Measurements from ENCODE around the gene MIP. TPM values are rescaled to one million over a fixed set of nuclear protein-coding genes. Genes with fewer than 3 reads are reported as not detected.

The MIP gene
- total RNA-seq, 1 experiment from 2014 or later = not detected

DNA sequence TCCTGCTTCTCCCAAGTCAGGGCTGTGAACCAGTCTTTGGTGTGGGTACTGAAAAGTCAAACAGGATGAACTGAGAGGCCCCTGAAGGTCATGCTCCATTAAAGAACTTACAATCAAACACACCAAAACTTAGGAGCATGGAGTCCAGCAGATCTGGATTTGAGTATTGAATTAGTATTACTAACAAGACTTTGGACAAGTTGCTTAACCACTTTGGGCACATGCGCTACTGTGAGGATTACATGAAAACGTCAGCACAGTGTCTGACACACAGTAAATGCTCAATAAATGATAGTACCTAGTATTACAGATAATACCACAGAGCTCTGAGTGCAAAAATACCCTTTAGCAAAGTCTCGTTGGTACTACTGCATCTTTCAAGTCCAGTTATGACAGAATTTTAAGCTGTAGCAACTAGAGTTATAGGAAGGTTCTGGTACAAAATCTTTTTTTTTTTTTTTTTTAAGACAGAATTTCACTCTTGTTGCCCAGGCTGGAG lies 28.5 kb downstream of the MIP start:
- Mint-ChIP-seq H3K4me1 (ENCODE audit: low read depth, unreplicated experiment) (no peaks in the 10 kb centered on the region), H3K36me3 (ENCODE audit: insufficient read depth, unreplicated experiment) (peaks cover 21% of the 10 kb centered on the region), H3K27ac (ENCODE audit: unreplicated experiment) (no peak overlapping the region), H3K9me3 (ENCODE audit: unreplicated experiment) (no peaks in the 10 kb centered on the region), H3K27me3 (ENCODE audit: insufficient read depth, unreplicated experiment) (no peaks in the 10 kb centered on the region), H3K4me3 (ENCODE audit: unreplicated experiment) (no peak overlapping the region)
- H3K36me3 ChIP-seq (ENCODE audit: control insufficient read depth, insufficient read depth, low read length) = peaks cover 1% of the 10 kb centered on the region; the same call in 1 of the 2 replicates
- H3K4me3 ChIP-seq (ENCODE audit: low read depth, low read length) = no peak overlapping the region
- no TSS peak for BruUV-seq (replicated peaks)
- no peaks in the 10 kb centered on the region for H3K4me1 ChIP-seq
- CTCF ChIA-PET = no interaction called here
- TF ChIP-seq, protein P1, sequence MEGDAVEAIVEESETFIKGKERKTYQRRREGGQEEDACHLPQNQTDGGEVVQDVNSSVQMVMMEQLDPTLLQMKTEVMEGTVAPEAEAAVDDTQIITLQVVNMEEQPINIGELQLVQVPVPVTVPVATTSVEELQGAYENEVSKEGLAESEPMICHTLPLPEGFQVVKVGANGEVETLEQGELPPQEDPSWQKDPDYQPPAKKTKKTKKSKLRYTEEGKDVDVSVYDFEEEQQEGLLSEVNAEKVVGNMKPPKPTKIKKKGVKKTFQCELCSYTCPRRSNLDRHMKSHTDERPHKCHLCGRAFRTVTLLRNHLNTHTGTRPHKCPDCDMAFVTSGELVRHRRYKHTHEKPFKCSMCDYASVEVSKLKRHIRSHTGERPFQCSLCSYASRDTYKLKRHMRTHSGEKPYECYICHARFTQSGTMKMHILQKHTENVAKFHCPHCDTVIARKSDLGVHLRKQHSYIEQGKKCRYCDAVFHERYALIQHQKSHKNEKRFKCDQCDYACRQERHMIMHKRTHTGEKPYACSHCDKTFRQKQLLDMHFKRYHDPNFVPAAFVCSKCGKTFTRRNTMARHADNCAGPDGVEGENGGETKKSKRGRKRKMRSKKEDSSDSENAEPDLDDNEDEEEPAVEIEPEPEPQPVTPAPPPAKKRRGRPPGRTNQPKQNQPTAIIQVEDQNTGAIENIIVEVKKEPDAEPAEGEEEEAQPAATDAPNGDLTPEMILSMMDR (IDR thresholded peaks at IDR 0.05; ENCODE audit: insufficient read depth in 1 of 2, low read depth in 1 of 2, low read length in 1 of 2, severe bottlenecking in 1 of 2, unreplicated experiment in 1 of 2) = no peak
- intact Hi-C loops (cut with micrococcal nuclease; ENCODE audit: unreplicated experiment) = no loop called here
- no peak for DNase-seq
- POLR2A ChIA-PET = no interaction called here
- no peaks in the 10 kb centered on the region for H3K9me3 ChIP-seq
- H3K27me3 ChIP-seq (replicated peaks; ENCODE audit: control insufficient read depth, insufficient read depth, low read length) = no peaks in the 10 kb centered on the region

DNA sequence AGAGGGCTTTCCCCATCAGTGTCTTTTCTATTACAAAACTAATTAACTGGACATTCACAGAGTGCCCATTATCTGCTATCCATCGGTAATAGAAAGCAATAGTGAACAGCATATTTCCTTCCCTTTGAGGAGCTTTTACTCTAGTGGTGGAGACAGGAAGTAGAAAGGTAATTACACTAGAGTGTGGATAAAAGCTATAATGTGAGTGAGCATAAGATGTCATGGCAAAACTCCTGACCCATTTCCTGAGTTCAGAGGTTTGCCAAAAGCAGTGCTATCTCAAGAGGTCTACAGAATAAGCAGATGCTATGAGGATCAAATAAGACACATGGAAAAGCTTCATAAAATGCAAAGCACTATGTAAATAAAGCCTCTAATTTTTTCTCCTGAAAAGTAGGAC lies 29.3 kb downstream of the MIP start:
- no peak for DNase-seq
- intact Hi-C loops (cut with micrococcal nuclease; ENCODE audit: unreplicated experiment) = no loop called here
- BruUV-seq (replicated peaks) = no TSS peak
- Histone ChIP-seq H3K4me3 (ENCODE audit: low read depth, low read length) (no peak overlapping the region), H3K4me1 (no peaks in the 10 kb centered on the region), H3K9me3 (no peaks in the 10 kb centered on the region), H3K36me3 (ENCODE audit: control insufficient read depth, insufficient read depth, low read length) (peaks cover 1% of the 10 kb centered on the region; the same call in 1 of the 2 replicates), H3K27me3 (replicated peaks; ENCODE audit: control insufficient read depth, insufficient read depth, low read length) (no peaks in the 10 kb centered on the region)
- H3K27ac Mint-ChIP-seq (ENCODE audit: unreplicated experiment) = no peak overlapping the region
- no peaks in the 10 kb centered on the region for H3K27me3 Mint-ChIP-seq (ENCODE audit: insufficient read depth, unreplicated experiment)
- H3K4me3 Mint-ChIP-seq (ENCODE audit: unreplicated experiment) = no peak overlapping the region
- TF ChIP-seq, protein P1 (IDR thresholded peaks at IDR 0.05; ENCODE audit: insufficient read depth in 1 of 2, low read depth in 1 of 2, low read length in 1 of 2, severe bottlenecking in 1 of 2, unreplicated experiment in 1 of 2) = no peak
- no peaks in the 10 kb centered on the region for H3K4me1 Mint-ChIP-seq (ENCODE audit: low read depth, unreplicated experiment)
- ChIA-PET CTCF (interaction anchor here (0.6 kb wide), 1 partner anchor 14 kb away, joined by 4 read pairs; no protein-coding TSS in a partner anchor), POLR2A (no interaction called here)
- H3K36me3 Mint-ChIP-seq (ENCODE audit: insufficient read depth, unreplicated experiment) = peaks cover 21% of the 10 kb centered on the region
- no peaks in the 10 kb centered on the region for H3K9me3 Mint-ChIP-seq (ENCODE audit: unreplicated experiment)

DNA sequence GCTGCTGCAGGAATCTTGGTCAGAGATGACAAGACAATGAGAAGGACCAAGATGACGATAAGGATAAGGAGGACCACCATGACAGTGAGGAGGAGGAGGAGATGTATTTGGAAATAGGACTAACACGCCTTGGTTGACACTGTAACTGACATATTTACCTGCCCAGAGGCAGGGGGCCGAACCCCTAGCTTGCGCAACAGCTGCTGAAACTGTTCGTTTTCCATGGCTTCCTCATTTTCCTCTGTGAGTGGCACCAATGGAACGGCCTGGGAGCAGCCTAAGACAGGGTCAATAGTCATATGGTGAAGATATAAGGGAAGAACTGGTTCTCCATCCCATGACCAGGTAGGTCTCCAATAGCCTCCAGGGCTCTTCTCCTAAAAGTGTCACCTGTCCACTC lies 34.0 kb downstream of the MIP start:
- DNase-seq = no peak
- H3K9me3 Mint-ChIP-seq (ENCODE audit: unreplicated experiment) = no peaks in the 10 kb centered on the region
- no peaks in the 10 kb centered on the region for H3K9me3 ChIP-seq
- no peak overlapping the region for H3K4me3 Mint-ChIP-seq (ENCODE audit: unreplicated experiment)
- ChIA-PET CTCF (no interaction called here), POLR2A (interaction anchor here (0.6 kb wide), 1 partner anchor 17 kb away, joined by 4 read pairs; no protein-coding TSS in a partner anchor)
- peaks cover 17% of the 10 kb centered on the region for H3K36me3 Mint-ChIP-seq (ENCODE audit: insufficient read depth, unreplicated experiment)
- no peaks in the 10 kb centered on the region for H3K27me3 ChIP-seq (replicated peaks; ENCODE audit: control insufficient read depth, insufficient read depth, low read length)
- H3K27me3 Mint-ChIP-seq (ENCODE audit: insufficient read depth, unreplicated experiment) = no peaks in the 10 kb centered on the region
- intact Hi-C loops (cut with micrococcal nuclease; ENCODE audit: unreplicated experiment) = no loop called here
- BruUV-seq (replicated peaks) = no TSS peak
- H3K4me1 ChIP-seq = no peaks in the 10 kb centered on the region
- H3K4me3 ChIP-seq (ENCODE audit: low read depth, low read length) = no peak overlapping the region
- TF ChIP-seq, protein P1 (IDR thresholded peaks at IDR 0.05; ENCODE audit: insufficient read depth in 1 of 2, low read depth in 1 of 2, low read length in 1 of 2, severe bottlenecking in 1 of 2, unreplicated experiment in 1 of 2) = no peak
- no peaks in the 10 kb centered on the region for H3K4me1 Mint-ChIP-seq (ENCODE audit: low read depth, unreplicated experiment)
- no peak overlapping the region for H3K27ac Mint-ChIP-seq (ENCODE audit: unreplicated experiment)
- peaks cover 3% of the 10 kb centered on the region; the same call in 1 of the 2 replicates for H3K36me3 ChIP-seq (ENCODE audit: control insufficient read depth, insufficient read depth, low read length)
